Measurements from ENCODE around the gene ANKS1A.

DNA sequence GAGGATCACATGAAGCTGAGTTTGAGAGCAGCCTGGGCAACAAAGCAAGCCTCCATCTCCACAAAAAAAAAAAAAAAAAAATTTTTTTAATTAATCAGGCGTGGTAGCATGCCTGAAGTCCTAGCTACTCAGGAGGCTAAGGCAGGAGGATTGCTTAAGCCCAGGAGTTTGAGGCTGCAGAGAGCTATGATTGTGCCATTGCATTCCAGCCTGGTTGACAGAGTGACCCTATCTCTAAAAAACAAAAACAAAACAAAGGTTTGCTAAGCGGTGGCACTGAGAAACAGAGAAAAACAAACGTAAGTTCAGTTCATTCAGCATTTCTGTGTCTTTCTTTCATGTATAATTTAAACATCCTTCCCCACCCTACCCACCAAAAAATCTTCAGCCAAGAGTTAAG lies 78.4 kb downstream of the ANKS1A start:
- TF ChIP-seq TAF1 (IDR thresholded peaks at IDR 0.05; ENCODE audit: low read depth), result no peak
- no peak for TF ChIP-seq NFIC (IDR thresholded peaks at IDR 0.05)
- TF ChIP-seq, protein P1, sequence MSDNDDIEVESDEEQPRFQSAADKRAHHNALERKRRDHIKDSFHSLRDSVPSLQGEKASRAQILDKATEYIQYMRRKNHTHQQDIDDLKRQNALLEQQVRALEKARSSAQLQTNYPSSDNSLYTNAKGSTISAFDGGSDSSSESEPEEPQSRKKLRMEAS (IDR thresholded peaks at IDR 0.05), result no peak
- TF ChIP-seq EP300 (IDR thresholded peaks at IDR 0.05; ENCODE audit: borderline replicate concordance), result no peak
- no peak for TF ChIP-seq USF1 (IDR thresholded peaks at IDR 0.05)
- no peak for TF ChIP-seq CREB1 (IDR thresholded peaks at IDR 0.05; ENCODE audit: low read depth)
- no peak for TF ChIP-seq ZBTB7A (IDR thresholded peaks at IDR 0.05; ENCODE audit: low read depth)
- no peak for TF ChIP-seq TEAD4 (IDR thresholded peaks at IDR 0.05)
- TF ChIP-seq REST (IDR thresholded peaks at IDR 0.05; ENCODE audit: low read depth), result no peak
- no peak for TF ChIP-seq TCF12 (IDR thresholded peaks at IDR 0.05; ENCODE audit: low read depth)
- no peak for TF ChIP-seq FOXM1 (IDR thresholded peaks at IDR 0.05; ENCODE audit: borderline replicate concordance, low read depth)
- no peak for TF ChIP-seq RAD21 (IDR thresholded peaks at IDR 0.05; ENCODE audit: low read depth)
